SK-N-SH treated with all-trans-retinoic acid at 6 μM for 48 hours (cell line): Measurements from ENCODE around the gene BEST3.

Experiments used
- ISL1 ChIP-seq: fragments of 250-450 bp; sonication (Bioruptor Pico); IDR thresholded peaks from 2 replicates; pipeline ENCODE4 v2.1.2; 2022; ENCODE audit warnings: mild to moderate bottlenecking, moderate library complexity
- PATZ1 ChIP-seq: fragments of 250-450 bp; sonication (Bioruptor Pico); IDR thresholded peaks from 2 replicates; pipeline ENCODE4 v1.8.0; 2020; ENCODE audit warnings: mild to moderate bottlenecking, moderate library complexity, borderline replicate concordance
- POU6F1 ChIP-seq: fragments of 250-450 bp; sonication (Bioruptor Pico); IDR thresholded peaks from 2 replicates; pipeline ENCODE4 v1.8.0; 2021; ENCODE audit warnings: low read depth, mild to moderate bottlenecking, moderate library complexity, borderline replicate concordance
- SNAI2 ChIP-seq: fragments of 250-450 bp; sonication (Bioruptor Pico); IDR thresholded peaks from 2 replicates; pipeline ENCODE4 v1.5.0; 2020; ENCODE audit warnings: mild to moderate bottlenecking, moderate library complexity

DNA sequence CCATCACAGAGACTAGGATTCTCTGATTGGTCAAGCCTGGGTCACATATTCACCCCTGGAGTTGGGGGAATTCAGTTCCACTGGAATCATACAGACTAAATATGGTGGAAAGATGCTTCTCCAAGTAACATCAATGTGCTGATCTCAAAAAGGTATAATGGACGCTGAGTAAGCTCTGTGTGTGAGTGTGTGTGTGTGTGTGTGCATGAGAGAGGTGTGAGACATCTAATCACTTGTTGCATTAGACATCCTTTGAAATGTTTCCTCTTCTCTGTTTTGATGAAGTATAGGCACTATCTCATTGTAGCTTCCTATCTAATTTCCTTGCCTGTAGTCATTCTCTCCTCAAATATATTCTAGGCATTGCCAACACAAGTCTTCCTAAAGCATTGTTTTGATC lies 34.5 kb upstream of the BEST3 start:
- TF ChIP-seq PATZ1 (CRISPR knock-in tag) (no peak), POU6F1 (no peak), ISL1 (no peak), SNAI2 (no peak)
